PC-9 (cell line): ENCODE measurements around the gene OPTC. TPM values are rescaled to one million over a fixed set of nuclear protein-coding genes. Genes with fewer than 3 reads are reported as not detected.
"Not testable (repeated sequence)": the region's sequence is repeated elsewhere in the genome, so short reads cannot be mapped to it uniquely, and the experiment has no call there.

Experiments used
- BruUV-seq: library from RNA; stranded (reverse); fragments of 400-500 nt; replicated peaks from 2 replicates; lab custom pipeline; 2021; lab: Mats Ljungman, UMichigan
- CTCF ChIA-PET: fragments of 300-600 bp; sonication (Branson Sonifier 250); formaldehyde crosslinking; loops from one replicate; lab custom pipeline; 2022; ENCODE audit warnings: antibody characterized with exemption; lab: Charles Lee
- POLR2A ChIA-PET: fragments of 300-600 bp; sonication (Branson Sonifier 250); formaldehyde crosslinking; loops from one replicate; lab custom pipeline; 2022; ENCODE audit warnings: antibody characterized with exemption; ENCODE audit not compliant: unreplicated experiment; lab: Charles Lee
- DNase-seq, 2 experiments: peaks; one replicate each; pipeline versions ENCODE4 v3.0.0 to v3.0.0-alpha.2; 2015 to 2022; ENCODE audit warnings: mixed read lengths in 1 of 2
- H2AFZ ChIP-seq: fragments of 200-600 bp; sonication (generic); 2 replicates; pipeline ENCODE4 v1.8.1; 2017; ENCODE audit warnings: antibody characterized with exemption
- H3F3A ChIP-seq: fragments of 200-600 bp; sonication (generic); 2 replicates; pipeline ENCODE4 v1.8.1; 2017; ENCODE audit warnings: antibody characterized with exemption, mild to moderate bottlenecking, low read depth; ENCODE audit not compliant: insufficient read depth
- H3K27ac ChIP-seq: fragments of 200-600 bp; sonication (generic); 2 replicates; pipeline ENCODE4 v1.6.1; 2016; ENCODE audit warnings: mixed run types
- H3K27me3 ChIP-seq: fragments of 200-600 bp; sonication (generic); 2 replicates; pipeline ENCODE4 v1.6.1; 2016; ENCODE audit warnings: low read depth, mixed run types; ENCODE audit not compliant: insufficient read depth
- H3K36me3 ChIP-seq: fragments of 200-600 bp; sonication (generic); 2 replicates; pipeline ENCODE4 v1.6.1; 2016; ENCODE audit warnings: low read depth, mixed run types
- H3K4me1 ChIP-seq: fragments of 200-600 bp; sonication (generic); replicated peaks from 2 replicates; pipeline ENCODE4 v1.6.1; 2016; ENCODE audit warnings: mixed run types; ENCODE audit not compliant: insufficient read depth
- H3K4me2 ChIP-seq: fragments of 200-600 bp; sonication (generic); 2 replicates; pipeline ENCODE4 v1.6.1; 2017; ENCODE audit warnings: mixed run types
- H3K4me3 ChIP-seq: fragments of 200-600 bp; sonication (generic); 2 replicates; pipeline ENCODE4 v1.6.1; 2016; ENCODE audit warnings: mixed run types
- H3K79me2 ChIP-seq: fragments of 200-600 bp; sonication (generic); 2 replicates; pipeline ENCODE4 v1.6.1; 2017; ENCODE audit warnings: low read depth, mixed run types
- H3K9me2 ChIP-seq: fragments of 200-600 bp; sonication (generic); 2 replicates; pipeline ENCODE4 v1.8.1; 2017; ENCODE audit warnings: mild to moderate bottlenecking; ENCODE audit not compliant: insufficient read depth
- H3K9me3 ChIP-seq: fragments of 200-600 bp; sonication (generic); 2 replicates; pipeline ENCODE4 v1.8.1; 2016; ENCODE audit warnings: low read depth; ENCODE audit not compliant: insufficient read depth
- H4K20me1 ChIP-seq: fragments of 200-600 bp; sonication (generic); 2 replicates; pipeline ENCODE4 v1.8.1; 2017; ENCODE audit not compliant: insufficient read depth
- CTCF ChIP-seq: fragments of 200-600 bp; sonication (generic); conservative IDR thresholded peaks from 2 replicates; pipeline ENCODE4 v1.6.1; 2017; ENCODE audit warnings: mixed run types, antibody characterized with exemption, mild to moderate bottlenecking, moderate library complexity
- EZH2 ChIP-seq: fragments of 200-600 bp; sonication (generic); IDR thresholded peaks from 2 replicates; pipeline ENCODE4 v1.8.0; 2017; ENCODE audit warnings: antibody characterized with exemption, low read depth
- intact Hi-C: fragments of 100-400 bp; cut with micrococcal nuclease; formaldehyde crosslinking; loops from one replicate; pipeline ENCODE4 v1.10.0; 2022; ENCODE audit not compliant: unreplicated experiment
- total RNA-seq: library from RNA; stranded (reverse); gene quantifications from 2 replicates; pipeline ENCODE4 v1.2.3, GENCODE V29; 2021

The OPTC gene
- total RNA-seq, 1 experiment from 2014 or later, result not detected

- no peaks in the 10 kb centered on the region for H3K9me3 ChIP-seq
- H2AFZ ChIP-seq, result no peak overlapping the region
- no peak overlapping the region for H3K4me3 ChIP-seq
- BruUV-seq, result no TSS peak
- ChIA-PET POLR2A (interaction anchor here (0.6 kb wide), 1 partner anchor 10 kb away, joined by 3 read pairs; the partner anchor contains the start of gene PRELP), CTCF (interaction anchor here (0.6 kb wide), 1 partner anchor 104 kb away, joined by 10 read pairs; no protein-coding TSS in a partner anchor)
- H3K36me3 ChIP-seq, result no peaks in the 10 kb centered on the region
- no peak overlapping the region for H3K4me2 ChIP-seq
- intact Hi-C loops, result no loop called here
- no peaks in the 10 kb centered on the region for H3K79me2 ChIP-seq
- H3K4me1 ChIP-seq, result peaks cover 24% of the 10 kb centered on the region
- no peaks in the 10 kb centered on the region for H3K9me2 ChIP-seq
- H4K20me1 ChIP-seq, result no peaks in the 10 kb centered on the region
- no peak overlapping the region for H3K27ac ChIP-seq
- H3F3A ChIP-seq, result peaks cover 5% of the 10 kb centered on the region; the same call in 1 of the 2 replicates
- H3K27me3 ChIP-seq, result no peaks in the 10 kb centered on the region
- DNase-seq, result no peak
- TF ChIP-seq EZH2 (no peak), CTCF (no peak)
Measured at GRCh38 chr1:203465948-203466347, 28.0 kb upstream of the OPTC start.

- H3K36me3 ChIP-seq, intact Hi-C loops, H3K9me3 ChIP-seq, H4K20me1 ChIP-seq, H2AFZ ChIP-seq, H3K79me2 ChIP-seq, DNase-seq, BruUV-seq, H3K4me2 ChIP-seq, H3K27ac ChIP-seq, H3F3A ChIP-seq, H3K9me2 ChIP-seq, H3K27me3 ChIP-seq, H3K4me3 ChIP-seq, CTCF ChIA-PET: not testable (repeated sequence)
- peaks cover 24% of the 10 kb centered on the region for H3K4me1 ChIP-seq
- POLR2A ChIA-PET, result interaction anchor here (0.6 kb wide), 1 partner anchor 9 kb away, joined by 3 read pairs; the partner anchor contains the start of gene PRELP
Measured at GRCh38 chr1:203466906-203467549, 26.9 kb upstream of the OPTC start.

- BruUV-seq, result no TSS peak
- Histone ChIP-seq H3K4me3 (no peak overlapping the region), H3K9me3 (no peaks in the 10 kb centered on the region), H2AFZ (no peak overlapping the region), H3K27me3 (peaks cover 4% of the 10 kb centered on the region; the same call in 1 of the 2 replicates), H3K4me2 (no peak overlapping the region), H4K20me1 (no peaks in the 10 kb centered on the region), H3K9me2 (no peaks in the 10 kb centered on the region), H3F3A (peaks cover 5% of the 10 kb centered on the region; the same call in 1 of the 2 replicates), H3K4me1 (peaks cover 21% of the 10 kb centered on the region), H3K27ac (no peak overlapping the region), H3K79me2 (no peaks in the 10 kb centered on the region), H3K36me3 (no peaks in the 10 kb centered on the region)
- DNase-seq, result no peak
- ChIA-PET POLR2A (no interaction called here), CTCF (no interaction called here)
- TF ChIP-seq CTCF, result no peak
- no peak for TF ChIP-seq EZH2
- intact Hi-C loops, result no loop called here
Measured at GRCh38 chr1:203467550-203467921, 26.4 kb upstream of the OPTC start.
